Brain microvascular endothelial cell (primary cell): ENCODE measurements around the gene PGAP3.

ENCODE experiments used
- DNase-seq: peaks from one replicate; pipeline ENCODE4 v3.0.0-alpha.2; 2020
- H3K27ac ChIP-seq: fragments of 250-450 bp; sonication (Bioruptor Pico); 2 replicates; pipeline ENCODE4 v1.5.1; 2020; ENCODE audit warnings: mild to moderate bottlenecking, moderate library complexity
- H3K27me3 ChIP-seq: fragments of 250-450 bp; sonication (Bioruptor Pico); replicated peaks from 2 replicates; pipeline ENCODE4 v1.5.1; 2020; ENCODE audit warnings: mild to moderate bottlenecking
- H3K36me3 ChIP-seq: fragments of 250-450 bp; sonication (Bioruptor Pico); replicated peaks from 2 replicates; pipeline ENCODE4 v1.5.1; 2020; ENCODE audit warnings: mild to moderate bottlenecking
- H3K4me3 ChIP-seq: 2 replicates; pipeline ENCODE4 v1.5.1; 2011; ENCODE audit warnings: low read depth, mild to moderate bottlenecking, control low read depth, low read length, moderate library complexity
- in situ Hi-C: cut with HindIII; loops from 2 replicates; pipeline ENCODE4 v1.10.0; 2017; ENCODE audit warnings: low sequenced_read_pairs, low pct_ligation_motif_present
- TF ChIP-seq, protein P1 (sequence below): IDR thresholded peaks from 2 replicates; pipeline ENCODE4 v1.5.1; 2011; ENCODE audit warnings: low read depth, mild to moderate bottlenecking, moderate library complexity, low read length, control low read depth, inconsistent platforms; ENCODE audit errors: missing control alignments

PGAP3 gene

GRCh38 chr17:39667262-39667944 lies 20.5 kb downstream of the PGAP3 start:
- Histone ChIP-seq H3K27me3 (peaks cover 16% of the 10 kb centered on the region), H3K36me3 (peaks cover 7% of the 10 kb centered on the region), H3K27ac (no peak overlapping the region), H3K4me3 (no peak overlapping the region)
- TF ChIP-seq, protein P1, sequence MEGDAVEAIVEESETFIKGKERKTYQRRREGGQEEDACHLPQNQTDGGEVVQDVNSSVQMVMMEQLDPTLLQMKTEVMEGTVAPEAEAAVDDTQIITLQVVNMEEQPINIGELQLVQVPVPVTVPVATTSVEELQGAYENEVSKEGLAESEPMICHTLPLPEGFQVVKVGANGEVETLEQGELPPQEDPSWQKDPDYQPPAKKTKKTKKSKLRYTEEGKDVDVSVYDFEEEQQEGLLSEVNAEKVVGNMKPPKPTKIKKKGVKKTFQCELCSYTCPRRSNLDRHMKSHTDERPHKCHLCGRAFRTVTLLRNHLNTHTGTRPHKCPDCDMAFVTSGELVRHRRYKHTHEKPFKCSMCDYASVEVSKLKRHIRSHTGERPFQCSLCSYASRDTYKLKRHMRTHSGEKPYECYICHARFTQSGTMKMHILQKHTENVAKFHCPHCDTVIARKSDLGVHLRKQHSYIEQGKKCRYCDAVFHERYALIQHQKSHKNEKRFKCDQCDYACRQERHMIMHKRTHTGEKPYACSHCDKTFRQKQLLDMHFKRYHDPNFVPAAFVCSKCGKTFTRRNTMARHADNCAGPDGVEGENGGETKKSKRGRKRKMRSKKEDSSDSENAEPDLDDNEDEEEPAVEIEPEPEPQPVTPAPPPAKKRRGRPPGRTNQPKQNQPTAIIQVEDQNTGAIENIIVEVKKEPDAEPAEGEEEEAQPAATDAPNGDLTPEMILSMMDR = no peak
- in situ Hi-C loops = no loop called here
- no peak for DNase-seq

GRCh38 chr17:39666601-39667261 lies 21.1 kb downstream of the PGAP3 start:
- no peak for DNase-seq
- TF ChIP-seq, protein P1 = no peak
- Histone ChIP-seq H3K27ac (no peak overlapping the region), H3K27me3 (peaks cover 16% of the 10 kb centered on the region), H3K4me3 (no peak overlapping the region), H3K36me3 (peaks cover 10% of the 10 kb centered on the region)
- in situ Hi-C loops = no loop called here

DNA sequence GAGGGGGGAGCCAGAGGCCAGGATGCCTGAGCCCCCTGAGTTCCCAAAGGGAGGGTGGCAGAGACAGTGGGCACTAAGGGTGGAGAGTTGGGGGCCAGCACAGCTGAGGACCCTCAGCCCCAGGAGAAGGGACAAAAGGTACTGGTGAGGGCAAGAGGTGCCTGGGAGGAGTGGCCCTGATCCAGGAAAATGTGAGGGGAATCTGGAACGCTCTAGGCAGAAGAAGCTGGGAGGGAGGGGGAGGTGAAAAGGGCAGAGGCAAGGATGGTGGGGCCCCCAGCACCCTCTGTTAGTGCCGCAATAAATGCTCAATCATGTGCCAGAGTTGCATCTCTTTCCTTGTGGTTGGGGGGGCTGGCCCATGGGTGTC lies 21.6 kb downstream of the PGAP3 start:
- peaks cover 12% of the 10 kb centered on the region for H3K36me3 ChIP-seq
- in situ Hi-C loops = no loop called here
- H3K4me3 ChIP-seq = no peak overlapping the region
- H3K27ac ChIP-seq = no peak overlapping the region
- TF ChIP-seq, protein P1 = no peak
- no peak for DNase-seq
- H3K27me3 ChIP-seq = peaks cover 16% of the 10 kb centered on the region

GRCh38 chr17:39665642-39666224 lies 22.1 kb downstream of the PGAP3 start:
- in situ Hi-C loops = no loop called here
- TF ChIP-seq, protein P1 = peak; percentile 37
- Histone ChIP-seq H3K27me3 (peaks cover 11% of the 10 kb centered on the region), H3K36me3 (peaks cover 17% of the 10 kb centered on the region), H3K27ac (no peak overlapping the region), H3K4me3 (no peak overlapping the region)
- no peak for DNase-seq

GRCh38 chr17:39664581-39665561 lies 23.0 kb downstream of the PGAP3 start, which contains the start of gene TCAP:
TCAP (plus strand) TSS chr17:39665349; CDS start chr17:39665360, 11 bp downstream.
- in situ Hi-C loops = no loop called here
- H3K27ac ChIP-seq = no peak within 1 kb of the TSS

More at GRCh38 chr17:39664581-39665561, 23.0 kb downstream of the PGAP3 start, which contains the start of gene TCAP:
- TF ChIP-seq, protein P1 = no peak
- DNase-seq = no peak
- H3K27me3 ChIP-seq = peaks cover 10% of the 10 kb centered on the region
- H3K36me3 ChIP-seq = peaks cover 23% of the 10 kb centered on the region
- H3K4me3 ChIP-seq = no peak within 1 kb of the TSS
